GM21576 (cell line): ENCODE results near the gene POLR3K.

Experiments
- ATAC-seq: cut with Tn5 transposase; IDR thresholded peaks from one replicate; pipeline ENCODE4 v1.9.1; 2021; ENCODE audit warnings: mild to moderate bottlenecking, moderate library complexity; ENCODE audit not compliant: unreplicated experiment

Gene POLR3K

GRCh38 chr16:66309-67182, 13.1 kb upstream of the POLR3K start:
- ATAC-seq, result no peak

- no peak for ATAC-seq
These were observed 12.3 kb upstream of the POLR3K start for GRCh38 chr16:65745-66144.

- ATAC-seq, result no peak
These were observed 11.5 kb upstream of the POLR3K start for GRCh38 chr16:64914-65255.

GRCh38 chr16:63998-64913, 10.8 kb upstream of the POLR3K start:
- ATAC-seq, result no peak

- ATAC-seq, result no peak
These were observed 10.1 kb upstream of the POLR3K start for GRCh38 chr16:63466-63865.

- ATAC-seq, result no peak
These were observed 9.6 kb upstream of the POLR3K start for GRCh38 chr16:62968-63391.

GRCh38 chr16:62283-62967, 9.0 kb upstream of the POLR3K start:
- ATAC-seq, result no peak

- no peak for ATAC-seq
These were observed 8.5 kb upstream of the POLR3K start for GRCh38 chr16:61879-62281.

- ATAC-seq, result no peak
These were observed 7.8 kb upstream of the POLR3K start for GRCh38 chr16:60929-61878.

GRCh38 chr16:60166-60565, 6.8 kb upstream of the POLR3K start:
- no peak for ATAC-seq

- no peak for ATAC-seq
These were observed 6.1 kb upstream of the POLR3K start for GRCh38 chr16:59440-60059.

GRCh38 chr16:58491-59439, 5.4 kb upstream of the POLR3K start:
- ATAC-seq, result no peak

GRCh38 chr16:57711-58110, 4.3 kb upstream of the POLR3K start:
- no peak for ATAC-seq

- ATAC-seq, result no peak
These were observed 3.0 kb upstream of the POLR3K start for GRCh38 chr16:56231-56927.

GRCh38 chr16:55571-56136, 2.2 kb upstream of the POLR3K start:
- no peak for ATAC-seq

GRCh38 chr16:54237-54581, 801 bp upstream of the POLR3K start:
- no peak for ATAC-seq

GRCh38 chr16:50769-51591, 2.4 kb downstream of the POLR3K start:
- ATAC-seq, result no peak
